Cardiac muscle cell (in vitro differentiated cells and primary cell): ENCODE data around the gene PRSS8. TPM values are rescaled to one million over a fixed set of nuclear protein-coding genes. Genes with fewer than 3 reads are reported as not detected.
"Not testable (repeated sequence)": the region's sequence is repeated elsewhere in the genome, so short reads cannot be mapped to it uniquely, and the experiment has no call there.

Experiments used
- DNase-seq, 2 donors: peaks; one replicate each; pipeline versions ENCODE4 v3.0.0 to v3.0.0-alpha.2; 2010 to 2017; ENCODE audit warnings: low read depth in 1 of 2, low spot score in 1 of 2
- H3K27ac ChIP-seq: fragments of 200-600 bp; sonication (generic); 2 replicates; pipeline ENCODE4 v1.5.1; 2016
- H3K27me3 ChIP-seq: fragments of 200-600 bp; sonication (generic); 2 replicates; pipeline ENCODE4 v1.6.0; 2016; ENCODE audit warnings: control low read depth
- H3K36me3 ChIP-seq: fragments of 200-600 bp; sonication (generic); 2 replicates; pipeline ENCODE4 v1.5.1; 2016; ENCODE audit warnings: control low read depth
- H3K4me1 ChIP-seq: fragments of 200-600 bp; sonication (generic); 2 replicates; pipeline ENCODE4 v1.8.1; 2017; ENCODE audit warnings: low read depth, mild to moderate bottlenecking, mixed run types
- H3K4me3 ChIP-seq: fragments of 200-600 bp; sonication (generic); 2 replicates; pipeline ENCODE4 v1.5.1; 2016; ENCODE audit warnings: mild to moderate bottlenecking
- H3K9me3 ChIP-seq: fragments of 200-600 bp; sonication (generic); 2 replicates; pipeline ENCODE4 v1.5.1; 2017; ENCODE audit warnings: low read depth, mild to moderate bottlenecking, control low read depth
- CTCF ChIP-seq: IDR thresholded peaks from 2 replicates; pipeline ENCODE4 v1.5.1; 2012; ENCODE audit warnings: low read depth, mild to moderate bottlenecking, low read length
- polyA plus RNA-seq: library from polyadenylated mRNA; unstranded; fragments of >200 nt; fragmentation: Nextera tagmentation; extraction: Ambion mirVana; gene quantifications from 2 replicates; pipeline ENCODE4 v1.2.1, GENCODE V29; 2016
- total RNA-seq: library from RNA; depleted of rRNA; stranded (reverse); fragments of >200 nt; gene quantifications from 2 replicates; pipeline ENCODE4 v1.2.3, GENCODE V29; 2016

Gene PRSS8
- total and polyA plus RNA-seq, 2 experiments from 2014 or later, result 11.6 to 22.5 TPM

- Histone ChIP-seq H3K27ac (no peak overlapping the region), H3K4me3 (no peak overlapping the region), H3K36me3 (no peaks in the 10 kb centered on the region), H3K27me3 (no peaks in the 10 kb centered on the region), H3K4me1 (peaks cover 6% of the 10 kb centered on the region), H3K9me3 (no peaks in the 10 kb centered on the region)
- no peak for DNase-seq
- no peak for TF ChIP-seq CTCF
These were observed 33.3 kb upstream of the PRSS8 start for GRCh38 chr16:31168848-31169247.

GRCh38 chr16:31167315-31167714, 31.8 kb upstream of the PRSS8 start:
- Histone ChIP-seq H3K36me3 (no peaks in the 10 kb centered on the region), H3K4me3 (no peak overlapping the region), H3K27ac (no peak overlapping the region), H3K4me1 (peaks cover 6% of the 10 kb centered on the region), H3K9me3 (no peaks in the 10 kb centered on the region), H3K27me3 (no peaks in the 10 kb centered on the region)
- no peak for DNase-seq
- TF ChIP-seq CTCF, result no peak

- DNase-seq, result no peak
- Histone ChIP-seq H3K4me3 (no peak overlapping the region), H3K36me3 (no peaks in the 10 kb centered on the region), H3K27ac (no peak overlapping the region), H3K9me3 (no peaks in the 10 kb centered on the region), H3K27me3 (no peaks in the 10 kb centered on the region), H3K4me1 (no peaks in the 10 kb centered on the region)
- TF ChIP-seq CTCF, result no peak
These were observed 21.6 kb upstream of the PRSS8 start for GRCh38 chr16:31157136-31157535.

GRCh38 chr16:31150976-31151375, 15.4 kb upstream of the PRSS8 start:
- not testable (repeated sequence) for H3K4me1 ChIP-seq, H3K27ac ChIP-seq, H3K9me3 ChIP-seq, DNase-seq, H3K36me3 ChIP-seq, H3K4me3 ChIP-seq
- peaks cover 38% of the 10 kb centered on the region for H3K27me3 ChIP-seq

- H3K4me1 ChIP-seq, result no peaks in the 10 kb centered on the region
- no peaks in the 10 kb centered on the region for H3K36me3 ChIP-seq
- no peak within 1 kb of the TSS for H3K27ac ChIP-seq
- H3K9me3 ChIP-seq, result no peaks in the 10 kb centered on the region
- no peak for TF ChIP-seq CTCF
- H3K4me3 ChIP-seq, result no peak within 1 kb of the TSS
- no peak for DNase-seq
- peaks cover 42% of the 10 kb centered on the region for H3K27me3 ChIP-seq
These were observed 14.7 kb upstream of the PRSS8 start, which contains the start of gene PRSS36 for GRCh38 chr16:31149894-31150890. TSS of gene PRSS36 (minus strand) at chr16:31150066. CDS start at chr16:31150035, 31 bp downstream.

GRCh38 chr16:31149332-31149731, 13.8 kb upstream of the PRSS8 start:
- Histone ChIP-seq H3K4me3 (no peak overlapping the region), H3K9me3 (no peaks in the 10 kb centered on the region), H3K4me1 (no peaks in the 10 kb centered on the region), H3K36me3 (no peaks in the 10 kb centered on the region), H3K27ac (no peak overlapping the region), H3K27me3 (peaks cover 42% of the 10 kb centered on the region)
- DNase-seq, result no peak
- no peak for TF ChIP-seq CTCF
